GM23248 (cell line): ENCODE measurements around the gene CNOT3. TPM values are rescaled to one million over a fixed set of nuclear protein-coding genes. Genes with fewer than 3 reads are reported as not detected.
A peak's percentile ranks its signal among the peaks of the same experiment; 100 is the strongest.

Source experiments
- DNase-seq: peaks from one replicate; pipeline ENCODE4 v3.0.0-alpha.2; 2015
- H2AFZ ChIP-seq: fragments of 200-600 bp; sonication (generic); 2 replicates; pipeline ENCODE4 v1.6.1; 2016; ENCODE audit warnings: antibody characterized with exemption
- H3F3A ChIP-seq: fragments of 200-600 bp; sonication (generic); 2 replicates; pipeline ENCODE4 v1.6.1; 2016; ENCODE audit warnings: mild to moderate bottlenecking, antibody characterized with exemption, mixed run types; ENCODE audit not compliant: insufficient read depth
- H3K27ac ChIP-seq: fragments of 200-600 bp; sonication (generic); 2 replicates; pipeline ENCODE4 v1.5.1; 2016; ENCODE audit warnings: mild to moderate bottlenecking
- H3K27me3 ChIP-seq: fragments of 200-600 bp; sonication (generic); replicated peaks from 2 replicates; pipeline ENCODE4 v1.6.1; 2016; ENCODE audit warnings: mild to moderate bottlenecking; ENCODE audit not compliant: insufficient read depth
- H3K36me3 ChIP-seq: fragments of 200-600 bp; sonication (generic); 2 replicates; pipeline ENCODE4 v1.6.1; 2016; ENCODE audit warnings: low read depth, mild to moderate bottlenecking
- H3K4me1 ChIP-seq: fragments of 200-600 bp; sonication (generic); 2 replicates; pipeline ENCODE4 v1.6.1; 2016; ENCODE audit warnings: mild to moderate bottlenecking; ENCODE audit not compliant: insufficient read depth
- H3K4me2 ChIP-seq: fragments of 200-600 bp; sonication (generic); one replicate; pipeline ENCODE4 v1.6.1; 2016; ENCODE audit warnings: mild to moderate bottlenecking; ENCODE audit not compliant: unreplicated experiment
- H3K4me3 ChIP-seq: fragments of 200-600 bp; sonication (generic); 2 replicates; pipeline ENCODE4 v1.5.1; 2016; ENCODE audit warnings: mild to moderate bottlenecking
- H3K79me2 ChIP-seq: fragments of 200-600 bp; sonication (generic); 2 replicates; pipeline ENCODE4 v1.6.1; 2016; ENCODE audit warnings: mild to moderate bottlenecking; ENCODE audit not compliant: insufficient read depth
- H3K9ac ChIP-seq: fragments of 200-600 bp; sonication (generic); 2 replicates; pipeline ENCODE4 v1.6.1; 2016; ENCODE audit warnings: mild to moderate bottlenecking
- H3K9me2 ChIP-seq: fragments of 200-600 bp; sonication (generic); 2 replicates; pipeline ENCODE4 v1.6.1; 2016; ENCODE audit warnings: mixed run types, mild to moderate bottlenecking, moderate library complexity; ENCODE audit not compliant: insufficient read depth
- H3K9me3 ChIP-seq: fragments of 200-600 bp; sonication (generic); one replicate; pipeline ENCODE4 v1.6.1; 2017; ENCODE audit warnings: low read depth
- H4K20me1 ChIP-seq: fragments of 200-600 bp; sonication (generic); 2 replicates; pipeline ENCODE4 v1.6.0; 2016; ENCODE audit not compliant: insufficient read depth
- EZH2 ChIP-seq: fragments of 200-600 bp; sonication (generic); IDR thresholded peaks from 2 replicates; pipeline ENCODE4 v1.6.1; 2018; ENCODE audit warnings: antibody characterized with exemption, mild to moderate bottlenecking; ENCODE audit not compliant: insufficient read depth, poor library complexity, severe bottlenecking
- EZH2phosphoT487 ChIP-seq: fragments of 200-600 bp; sonication (generic); IDR thresholded peaks from 2 replicates; pipeline ENCODE4 v1.6.1; 2018; ENCODE audit warnings: antibody characterized with exemption, moderate library complexity, mild to moderate bottlenecking, low read depth; ENCODE audit not compliant: insufficient read depth
- WGBS, 2 experiments: methylation state at CpG; one replicate each; pipeline ENCODE4 v1.1.6; 2015 to 2017; ENCODE audit warnings: low lambda C conversion rate in 2 of 2, low coverage in 1 of 2; ENCODE audit errors: missing lambda C conversion rate in 2 of 2; 5-methylcytosine and 5-hydroxymethylcytosine counted together
- in situ Hi-C: fragments of 300-500 bp; cut with MboI; formaldehyde crosslinking; loops from 2 replicates; pipeline ENCODE4 v1.15.0; 2020
- polyA plus RNA-seq: library from polyadenylated mRNA; unstranded; fragments of >200 nt; fragmentation: Nextera tagmentation; extraction: Ambion mirVana; gene quantifications from 2 replicates; pipeline ENCODE4 v1.2.1, GENCODE V29; 2016
- total RNA-seq: library from RNA; depleted of rRNA; stranded (reverse); fragments of >200 nt; shearing (Covaris generic); gene quantifications from 2 replicates; pipeline ENCODE4 v1.2.3, GENCODE V29; 2014

The CNOT3 gene
- total and polyA plus RNA-seq, 2 experiments from 2014 or later: 8.9 to 19.4 TPM

DNA sequence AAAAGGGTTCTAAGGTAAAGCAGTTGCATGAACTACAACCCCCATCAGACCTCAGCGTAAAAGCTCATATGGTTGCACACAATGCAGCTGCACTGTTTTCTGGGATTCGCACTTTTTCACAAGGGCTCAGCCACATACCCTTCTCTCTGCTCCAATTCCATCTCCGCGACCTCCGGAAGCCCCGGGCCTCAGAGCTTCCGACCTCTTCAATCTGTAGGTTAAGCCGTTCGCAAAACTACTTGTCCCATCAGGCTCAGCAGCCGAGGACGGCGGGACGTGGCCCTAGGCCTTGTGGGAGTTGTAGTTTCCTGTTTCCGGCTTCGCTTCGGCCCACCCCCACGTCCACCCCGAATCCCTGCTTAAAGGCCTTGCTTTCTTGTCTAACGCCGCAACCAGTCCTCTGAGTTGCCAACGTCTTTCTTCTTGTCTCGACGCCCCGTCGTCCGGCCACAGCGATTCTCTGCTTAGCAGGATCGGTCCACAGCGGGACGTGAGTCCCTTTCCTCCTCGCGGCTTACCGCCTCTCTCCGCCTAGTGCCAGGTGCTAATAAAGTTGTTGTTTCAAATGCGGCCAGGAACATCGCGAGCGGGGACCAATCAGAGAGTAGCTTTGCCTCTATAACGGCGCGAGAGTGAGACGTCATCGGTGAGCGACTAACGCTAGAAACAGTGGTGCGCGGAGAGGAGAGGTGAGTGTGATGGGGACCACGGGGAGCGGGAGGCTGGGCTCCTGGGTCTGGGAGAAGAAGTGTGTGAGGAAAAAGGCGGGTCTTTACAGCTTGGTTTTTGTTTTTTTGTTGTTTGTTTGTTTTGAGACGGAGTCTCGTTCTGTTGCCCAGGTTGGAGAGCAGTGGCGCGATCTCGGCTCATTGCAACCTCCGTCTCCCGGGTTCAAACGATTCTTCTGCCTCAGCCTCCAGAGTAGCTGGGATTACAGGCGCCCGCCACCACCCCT, 22.2 kb upstream of the CNOT3 start, which contains the start of the genes PRPF31 and TFPT:
TSS of gene PRPF31 (plus strand) at position 646 of the 955 bp plus-strand sequence. CDS start 2,525 bp downstream, outside the sequence.
TSS of gene TFPT (minus strand) at position 549 of the 955 bp plus-strand sequence. CDS start at position 161, 388 bp downstream.
- TF ChIP-seq EZH2: no peak
- TF ChIP-seq EZH2phosphoT487: no peak
- H3K9me3 ChIP-seq: no peaks in the 10 kb centered on the region
- H2AFZ ChIP-seq: peak within 1 kb of the TSS; percentile 77
- no peaks in the 10 kb centered on the region for H3F3A ChIP-seq
- H3K4me2 ChIP-seq: peak within 1 kb of the TSS; percentile 78
- no peaks in the 10 kb centered on the region for H4K20me1 ChIP-seq
- peaks cover 5% of the 10 kb centered on the region; the same call in 1 of the 2 replicates for H3K36me3 ChIP-seq
- DNase-seq: peak; percentile 99
- H3K9ac ChIP-seq: peak within 1 kb of the TSS; percentile 82
- H3K27ac ChIP-seq: peak within 1 kb of the TSS; percentile 61
- peaks cover 9% of the 10 kb centered on the region for H3K4me1 ChIP-seq
- WGBS, 2 experiments: 1% methylated on average over 60 of the region's 60 CpGs
- H3K4me3 ChIP-seq: peak within 1 kb of the TSS; percentile 85
- no peaks in the 10 kb centered on the region for H3K9me2 ChIP-seq
- in situ Hi-C loops: no loop called here
- no peaks in the 10 kb centered on the region for H3K27me3 ChIP-seq
- peaks cover 63% of the 10 kb centered on the region for H3K79me2 ChIP-seq

DNA sequence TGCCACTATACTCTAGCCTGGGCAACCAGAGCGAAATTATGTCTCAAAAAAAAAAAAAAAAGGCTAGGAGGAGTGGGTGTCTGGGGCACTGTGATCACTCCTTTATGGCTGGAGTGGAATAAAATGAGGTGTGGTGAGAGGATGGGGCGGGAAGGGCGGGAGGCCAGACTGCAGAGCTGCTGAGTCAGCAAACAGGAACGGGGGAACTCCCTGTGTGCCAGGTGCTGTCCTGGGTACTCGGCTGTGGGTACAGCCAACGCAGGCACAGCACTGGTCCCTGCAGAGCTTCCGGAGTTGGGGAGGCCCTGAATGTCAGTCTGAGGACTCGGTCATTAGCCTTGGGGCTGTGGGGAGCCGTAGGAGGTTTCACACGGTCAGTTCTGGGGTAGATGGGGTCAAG, 16.3 kb upstream of the CNOT3 start:
- H3K4me2 ChIP-seq: no peak overlapping the region
- no peaks in the 10 kb centered on the region for H3F3A ChIP-seq
- H2AFZ ChIP-seq: no peak overlapping the region
- 0 out of 2 replicates have a peak, but pooled peaks cover 5% of the 10 kb centered on the region for H3K36me3 ChIP-seq
- in situ Hi-C loops: no loop called here
- WGBS, 2 experiments: 98 to 100% methylated on average over 7 to 10 of the region's 10 CpGs
- DNase-seq: no peak
- H3K9me2 ChIP-seq: no peaks in the 10 kb centered on the region
- no peaks in the 10 kb centered on the region for H4K20me1 ChIP-seq
- TF ChIP-seq EZH2 (no peak), EZH2phosphoT487 (no peak)
- H3K4me1 ChIP-seq: peaks cover 7% of the 10 kb centered on the region
- no peak overlapping the region for H3K4me3 ChIP-seq
- no peak overlapping the region for H3K27ac ChIP-seq
- H3K9me3 ChIP-seq: no peaks in the 10 kb centered on the region
- no peak overlapping the region for H3K9ac ChIP-seq
- H3K79me2 ChIP-seq: peaks cover 20% of the 10 kb centered on the region
- no peaks in the 10 kb centered on the region for H3K27me3 ChIP-seq

- 93 to 97% methylated on average over 14 to 17 of the region's 17 CpGs for WGBS, 2 experiments
- no peaks in the 10 kb centered on the region for H3K79me2 ChIP-seq
- DNase-seq: no peak
- H3K27ac ChIP-seq: no peak overlapping the region
- H3K9me2 ChIP-seq: no peaks in the 10 kb centered on the region
- no peaks in the 10 kb centered on the region for H4K20me1 ChIP-seq
- no peaks in the 10 kb centered on the region for H3K9me3 ChIP-seq
- in situ Hi-C loops: no loop called here
- no peaks in the 10 kb centered on the region for H3K4me1 ChIP-seq
- no peak overlapping the region for H3K4me3 ChIP-seq
- H3K9ac ChIP-seq: no peak overlapping the region
- TF ChIP-seq EZH2 (no peak), EZH2phosphoT487 (no peak)
- 0 out of 2 replicates have a peak, but pooled peaks cover 5% of the 10 kb centered on the region for H3K36me3 ChIP-seq
- H3K27me3 ChIP-seq: no peaks in the 10 kb centered on the region
- no peak overlapping the region for H2AFZ ChIP-seq
- H3F3A ChIP-seq: no peaks in the 10 kb centered on the region
- no peak overlapping the region for H3K4me2 ChIP-seq
Observed at GRCh38 chr19:54123682-54124081, 13.9 kb upstream of the CNOT3 start.

- Histone ChIP-seq H3K36me3 (0 out of 2 replicates have a peak, but pooled peaks cover 4% of the 10 kb centered on the region), H3K4me3 (no peak overlapping the region), H3K9me3 (no peaks in the 10 kb centered on the region), H3K27me3 (no peaks in the 10 kb centered on the region), H3F3A (no peaks in the 10 kb centered on the region), H3K27ac (no peak overlapping the region), H2AFZ (no peak overlapping the region), H3K79me2 (no peaks in the 10 kb centered on the region), H4K20me1 (no peaks in the 10 kb centered on the region), H3K9ac (no peak overlapping the region), H3K9me2 (no peaks in the 10 kb centered on the region), H3K4me1 (no peaks in the 10 kb centered on the region), H3K4me2 (no peak overlapping the region)
- in situ Hi-C loops: no loop called here
- WGBS, 2 experiments: 89 to 95% methylated on average over 8 to 19 of the region's 19 CpGs
- DNase-seq: no peak
- TF ChIP-seq EZH2phosphoT487: no peak
- TF ChIP-seq EZH2: no peak
Observed at GRCh38 chr19:54124393-54124792, 13.2 kb upstream of the CNOT3 start.
